Measurements from ENCODE around the gene PDP2. TPM values are rescaled to one million over a fixed set of nuclear protein-coding genes. Genes with fewer than 3 reads are reported as not detected.

Gene PDP2
- total RNA-seq, 1 donor: 6.2 TPM

DNA sequence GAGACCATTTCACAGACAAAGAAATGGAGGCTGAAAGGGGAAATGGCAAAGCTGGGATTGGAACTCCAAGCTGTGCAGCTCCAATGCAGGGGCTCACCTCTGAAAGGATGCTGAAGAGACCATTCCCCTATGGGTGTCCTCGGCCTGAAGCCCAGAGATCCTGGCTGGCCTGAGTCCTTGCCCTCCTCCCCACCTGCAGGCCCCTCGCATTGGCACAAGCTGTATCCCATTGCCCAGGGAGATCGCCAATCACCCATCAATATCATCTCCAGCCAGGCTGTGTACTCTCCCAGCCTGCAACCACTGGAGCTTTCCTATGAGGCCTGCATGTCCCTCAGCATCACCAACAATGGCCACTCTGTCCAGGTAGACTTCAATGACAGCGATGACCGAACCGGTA is 33.5 kb upstream of the PDP2 start:
- TF ChIP-seq, protein P1, sequence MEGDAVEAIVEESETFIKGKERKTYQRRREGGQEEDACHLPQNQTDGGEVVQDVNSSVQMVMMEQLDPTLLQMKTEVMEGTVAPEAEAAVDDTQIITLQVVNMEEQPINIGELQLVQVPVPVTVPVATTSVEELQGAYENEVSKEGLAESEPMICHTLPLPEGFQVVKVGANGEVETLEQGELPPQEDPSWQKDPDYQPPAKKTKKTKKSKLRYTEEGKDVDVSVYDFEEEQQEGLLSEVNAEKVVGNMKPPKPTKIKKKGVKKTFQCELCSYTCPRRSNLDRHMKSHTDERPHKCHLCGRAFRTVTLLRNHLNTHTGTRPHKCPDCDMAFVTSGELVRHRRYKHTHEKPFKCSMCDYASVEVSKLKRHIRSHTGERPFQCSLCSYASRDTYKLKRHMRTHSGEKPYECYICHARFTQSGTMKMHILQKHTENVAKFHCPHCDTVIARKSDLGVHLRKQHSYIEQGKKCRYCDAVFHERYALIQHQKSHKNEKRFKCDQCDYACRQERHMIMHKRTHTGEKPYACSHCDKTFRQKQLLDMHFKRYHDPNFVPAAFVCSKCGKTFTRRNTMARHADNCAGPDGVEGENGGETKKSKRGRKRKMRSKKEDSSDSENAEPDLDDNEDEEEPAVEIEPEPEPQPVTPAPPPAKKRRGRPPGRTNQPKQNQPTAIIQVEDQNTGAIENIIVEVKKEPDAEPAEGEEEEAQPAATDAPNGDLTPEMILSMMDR (IDR thresholded peaks at IDR 0.05; ENCODE audit: insufficient read depth, low read length): no peak
- no peak for DNase-seq (ENCODE audit: low read depth)
- no peak overlapping the region for H3K4me3 ChIP-seq (ENCODE audit: low read depth, low read length)

DNA sequence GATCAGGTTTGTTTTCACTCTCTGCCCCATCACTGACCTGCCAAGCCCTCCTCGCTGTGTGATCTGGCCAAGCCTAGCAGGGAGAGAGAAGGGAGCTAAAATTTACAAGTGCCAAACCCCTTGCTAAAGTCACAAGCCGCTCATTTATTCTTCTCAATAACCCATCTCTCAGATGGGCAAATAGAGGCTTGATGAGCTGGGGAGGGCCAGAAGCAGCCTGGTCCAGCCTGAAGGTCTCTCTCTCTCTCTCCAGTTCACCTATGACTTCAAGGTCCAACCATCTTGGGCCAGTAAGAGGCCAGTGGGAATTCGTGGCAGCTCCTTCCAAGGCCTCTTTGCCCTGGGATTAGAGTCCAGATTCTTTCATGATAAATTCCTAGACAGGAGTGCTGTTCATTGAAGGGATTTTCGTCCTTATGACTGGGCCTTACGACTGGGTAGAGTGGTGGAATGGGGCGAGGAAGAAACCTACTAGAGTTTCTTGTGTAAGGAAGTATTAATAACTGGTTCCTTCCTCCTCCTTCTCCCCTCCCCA is 32.7 kb upstream of the PDP2 start:
- H3K4me3 ChIP-seq (ENCODE audit: low read depth, low read length): no peak overlapping the region
- TF ChIP-seq, protein P1 (IDR thresholded peaks at IDR 0.05; ENCODE audit: insufficient read depth, low read length): no peak

DNA sequence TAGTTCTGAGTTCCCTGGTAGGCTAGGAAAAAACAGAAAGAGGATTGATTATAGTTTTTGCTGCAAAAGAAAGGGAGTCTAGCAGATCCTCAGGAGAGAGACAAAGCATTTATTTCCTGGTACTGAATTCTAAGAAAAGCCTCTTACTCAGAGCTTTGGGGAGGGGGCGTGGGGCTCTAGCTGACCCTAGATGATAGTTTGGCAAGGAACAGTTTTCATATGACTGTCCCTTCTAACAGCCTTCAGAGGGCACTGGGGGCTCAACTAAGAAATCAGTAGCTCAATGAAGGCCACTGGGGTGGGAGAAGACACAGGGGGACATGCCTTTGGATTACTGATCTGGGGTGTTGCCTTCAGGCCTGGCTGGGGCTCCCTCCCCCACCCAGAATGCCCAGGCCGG is 32.1 kb upstream of the PDP2 start:
- TF ChIP-seq, protein P1 (IDR thresholded peaks at IDR 0.05; ENCODE audit: insufficient read depth, low read length): no peak
- no peak for DNase-seq (ENCODE audit: low read depth)
- no peak overlapping the region for H3K4me3 ChIP-seq (ENCODE audit: low read depth, low read length)

More for the DNA sequence above, 32.7 kb upstream of the PDP2 start:
- DNase-seq (ENCODE audit: low read depth): no peak

DNA sequence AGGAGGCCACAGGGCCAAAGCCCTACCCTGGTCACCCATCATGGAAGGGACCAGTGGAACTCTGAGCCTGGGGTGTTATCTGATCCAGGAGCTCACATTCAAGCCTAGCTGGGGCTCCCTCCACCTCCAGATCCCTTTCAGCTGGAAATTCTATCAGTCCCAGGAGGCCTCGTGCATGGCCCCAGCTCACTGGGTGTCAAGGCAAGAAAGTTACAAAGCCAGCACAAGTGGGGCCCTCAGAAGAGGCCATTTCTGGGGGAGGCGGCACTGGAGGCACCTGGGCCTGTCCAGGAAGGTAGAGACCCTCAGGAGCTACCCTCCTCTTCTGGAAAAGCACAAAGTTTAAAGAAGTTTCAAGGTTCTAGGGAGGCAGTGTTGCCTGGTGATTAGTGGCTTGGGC is 31.3 kb upstream of the PDP2 start:
- DNase-seq (ENCODE audit: low read depth): no peak
- no peak overlapping the region for H3K4me3 ChIP-seq (ENCODE audit: low read depth, low read length)
- TF ChIP-seq, protein P1 (IDR thresholded peaks at IDR 0.05; ENCODE audit: insufficient read depth, low read length): no peak

DNA sequence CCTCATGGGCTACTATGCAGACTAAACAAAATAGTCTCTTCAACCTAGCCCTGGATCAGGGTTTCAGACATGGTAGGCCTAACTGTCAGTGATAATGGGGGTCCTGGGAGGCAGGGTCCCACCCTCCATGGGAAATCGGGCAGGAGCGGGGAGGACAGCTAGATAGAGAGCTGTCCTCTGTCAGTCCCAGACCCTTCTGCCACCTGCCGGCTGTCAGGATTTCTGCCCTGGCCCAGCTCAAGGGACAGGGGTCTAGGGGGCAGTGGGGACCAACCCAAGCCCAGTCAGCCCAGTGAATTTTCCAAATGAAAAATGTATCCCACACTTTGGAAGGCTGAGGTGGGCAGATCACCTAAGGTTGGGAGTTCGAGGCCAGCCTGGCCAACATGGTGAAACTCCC is 30.8 kb upstream of the PDP2 start:
- TF ChIP-seq, protein P1 (IDR thresholded peaks at IDR 0.05; ENCODE audit: insufficient read depth, low read length): no peak
- no peak overlapping the region for H3K4me3 ChIP-seq (ENCODE audit: low read depth, low read length)
- no peak for DNase-seq (ENCODE audit: low read depth)

DNA sequence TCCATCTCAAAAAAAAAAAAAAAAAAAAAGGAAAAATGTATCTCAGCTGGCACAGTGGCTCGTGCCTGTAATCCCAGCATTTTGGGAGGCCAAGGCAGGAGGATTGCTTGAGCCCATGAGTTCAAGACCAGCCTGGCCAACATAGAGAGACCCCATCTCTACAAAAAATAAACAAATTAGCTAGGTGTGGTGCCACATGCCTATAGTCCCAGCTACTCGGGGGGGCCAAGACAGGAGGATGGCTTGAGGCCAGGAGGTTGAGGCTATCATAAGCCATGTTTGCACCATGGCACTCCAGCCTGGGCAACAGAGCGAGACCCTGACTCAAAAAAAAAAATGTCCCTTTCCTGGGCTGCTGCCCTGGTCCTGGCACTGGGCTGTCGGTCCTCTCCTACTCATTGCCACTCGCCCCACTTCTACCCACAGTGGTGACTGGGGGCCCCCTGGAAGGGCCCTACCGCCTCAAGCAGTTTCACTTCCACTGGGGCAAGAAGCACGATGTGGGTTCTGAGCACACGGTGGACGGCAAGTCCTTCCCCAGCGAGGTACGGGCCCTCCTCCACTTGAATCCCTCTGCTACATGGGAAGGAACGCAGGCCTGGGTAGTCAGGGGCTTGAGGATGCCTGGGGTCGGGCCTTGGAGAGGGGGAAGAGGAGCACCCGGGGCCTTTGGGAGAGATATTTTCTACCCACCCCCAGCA is 30.1 kb upstream of the PDP2 start:
- H3K4me3 ChIP-seq (ENCODE audit: low read depth, low read length): no peak overlapping the region
- no peak for DNase-seq (ENCODE audit: low read depth)
- TF ChIP-seq, protein P1 (IDR thresholded peaks at IDR 0.05; ENCODE audit: insufficient read depth, low read length): no peak
